SK-N-SH (cell line): ENCODE data around the gene GRM1. TPM values are rescaled to one million over a fixed set of nuclear protein-coding genes. Genes with fewer than 3 reads are reported as not detected.

ENCODE experiments used
- CTCF ChIA-PET: fragments of 300-600, 350-600 bp; formaldehyde crosslinking; extraction: SDS; loops from one replicate; lab custom pipeline; 2021; lab: Yijun Ruan, JAX
- POLR2A ChIA-PET: fragments of 350-600 bp; sonication (Branson Sonifier 250); formaldehyde crosslinking; extraction: SDS; loops from one replicate; lab custom pipeline; 2020; ENCODE audit warnings: antibody characterized with exemption, inconsistent platforms; lab: Yijun Ruan, JAX
- DNase-seq: peaks from one replicate; pipeline ENCODE4 v3.0.0; 2012
- H2AFZ ChIP-seq: fragments of 200-600 bp; sonication (generic); 2 replicates; pipeline ENCODE4 v1.8.1; 2016; ENCODE audit warnings: antibody characterized with exemption, mild to moderate bottlenecking, low read depth
- H3F3A ChIP-seq: fragments of 200-600 bp; sonication (generic); replicated peaks from 2 replicates; pipeline ENCODE3; 2016; ENCODE audit warnings: antibody characterized with exemption, mild to moderate bottlenecking; ENCODE audit not compliant: insufficient read depth
- H3K27ac ChIP-seq, 2 experiments: fragments of 200-500 bp in 1 of 2; fragments of 200-600 bp in 1 of 2; sonication (Bioruptor generic) in 1 of 2; sonication (generic), shearing (Covaris generic) in 1 of 2; 2 replicates each; pipeline versions ENCODE4 v1.5.1 to v1.6.1; 2014 to 2016; ENCODE audit warnings: low read depth in 2 of 2, inconsistent platforms in 1 of 2, low read length in 1 of 2, mild to moderate bottlenecking in 1 of 2, mixed read lengths in 1 of 2
- H3K27me3 ChIP-seq: fragments of 200-600 bp; sonication (generic), shearing (Covaris generic); 2 replicates; pipeline ENCODE4 v1.6.1; 2016; ENCODE audit warnings: mixed run types; ENCODE audit not compliant: insufficient read depth
- H3K36me3 ChIP-seq, 2 experiments: fragments of 200-500 bp in 1 of 2; fragments of 200-600 bp in 1 of 2; sonication (Bioruptor generic) in 1 of 2; sonication (generic) in 1 of 2; replicated peaks in 1 of 2; 2 replicates each; pipeline versions ENCODE3 to v1.5.1; 2014 to 2016; ENCODE audit warnings: low read length in 1 of 2, mild to moderate bottlenecking in 1 of 2; ENCODE audit not compliant: insufficient read depth in 2 of 2, control insufficient read depth in 1 of 2
- H3K4me1 ChIP-seq, 2 experiments: fragments of 200-500 bp in 1 of 2; fragments of 200-600 bp in 1 of 2; sonication (Bioruptor generic) in 1 of 2; sonication (generic), shearing (Covaris generic) in 1 of 2; 2 replicates each; pipeline versions ENCODE4 v1.5.1 to v1.6.1; 2014 to 2016; ENCODE audit warnings: low read depth in 1 of 2, low read length in 1 of 2, mixed run types in 1 of 2; ENCODE audit not compliant: insufficient read depth in 2 of 2, control insufficient read depth in 1 of 2
- H3K4me2 ChIP-seq: fragments of 200-600 bp; sonication (generic), shearing (Covaris generic); 2 replicates; pipeline ENCODE4 v1.6.1; 2017; ENCODE audit warnings: mixed run types
- H3K4me3 ChIP-seq, 2 experiments: fragments of 200-500 bp in 1 of 2; fragments of 200-600 bp in 1 of 2; sonication (Bioruptor generic) in 1 of 2; sonication (generic), shearing (Covaris generic) in 1 of 2; 2 replicates each; pipeline versions ENCODE4 v1.5.1 to v1.8.1; 2014 to 2016; ENCODE audit warnings: low read depth in 2 of 2, inconsistent platforms in 1 of 2, low read length in 1 of 2, mild to moderate bottlenecking in 1 of 2, mixed read lengths in 1 of 2, moderate library complexity in 1 of 2
- H3K79me2 ChIP-seq: fragments of 200-600 bp; sonication (generic); 2 replicates; pipeline ENCODE4 v1.8.1; 2017; ENCODE audit warnings: mild to moderate bottlenecking; ENCODE audit not compliant: insufficient read depth
- H3K9ac ChIP-seq: fragments of 200-600 bp; sonication (generic); 2 replicates; pipeline ENCODE4 v1.6.1; 2017; ENCODE audit warnings: mixed run types
- H3K9me2 ChIP-seq: fragments of 200-600 bp; sonication (generic); 2 replicates; pipeline ENCODE4 v1.6.1; 2017; ENCODE audit warnings: mixed run types
- H3K9me3 ChIP-seq: fragments of 200-600 bp; sonication (generic); 2 replicates; pipeline ENCODE4 v1.6.1; 2017; ENCODE audit warnings: mixed run types, mild to moderate bottlenecking, moderate library complexity
- H4K20me1 ChIP-seq: fragments of 200-600 bp; sonication (generic); 2 replicates; pipeline ENCODE4 v1.6.1; 2017; ENCODE audit warnings: mild to moderate bottlenecking, mixed run types; ENCODE audit not compliant: insufficient read depth
- ELF1 ChIP-seq: IDR thresholded peaks from 2 replicates; pipeline ENCODE4 v1.4.0; 2012
- EP300 ChIP-seq, 2 experiments: IDR thresholded peaks; 2 replicates each; pipeline versions ENCODE4 v1.4.0 to v1.6.1; 2012; ENCODE audit warnings: borderline replicate concordance in 1 of 2, low read depth in 1 of 2, low read length in 1 of 2
- FOSL2 ChIP-seq: IDR thresholded peaks from 2 replicates; pipeline ENCODE4 v1.4.0; 2012; ENCODE audit warnings: low read depth, mild to moderate bottlenecking, moderate library complexity, borderline replicate concordance
- FOXJ3 ChIP-seq: sonication (generic); formaldehyde crosslinking; IDR thresholded peaks from 2 replicates; pipeline ENCODE4 v1.5.1; 2020; ENCODE audit warnings: mild to moderate bottlenecking, missing genetic modification reagents
- RAD21 ChIP-seq: IDR thresholded peaks from 2 replicates; pipeline ENCODE4 v1.6.1; 2012; ENCODE audit warnings: mild to moderate bottlenecking, low read length
- RCOR1 ChIP-seq: fragments of 150-350 bp; IDR thresholded peaks from 2 replicates; pipeline ENCODE4 v1.6.1; 2017; ENCODE audit warnings: antibody characterized with exemption, low read length
- RFX5 ChIP-seq: IDR thresholded peaks from 2 replicates; pipeline ENCODE4 v1.6.1; 2012; ENCODE audit warnings: mild to moderate bottlenecking, improper control_type of control experiment, low read length
- SMC3 ChIP-seq: IDR thresholded peaks from 2 replicates; pipeline ENCODE4 v1.6.1; 2012; ENCODE audit warnings: low read depth, low read length, improper control_type of control experiment
- TAF1 ChIP-seq: IDR thresholded peaks from 2 replicates; pipeline ENCODE4 v1.6.1; 2012; ENCODE audit warnings: low read depth, mild to moderate bottlenecking, low read length, moderate library complexity, borderline replicate concordance
- TCF12 ChIP-seq: IDR thresholded peaks from 2 replicates; pipeline ENCODE4 v1.4.0; 2012
- TEAD4 ChIP-seq: IDR thresholded peaks from 2 replicates; pipeline ENCODE4 v1.4.0; 2012; ENCODE audit warnings: mild to moderate bottlenecking, borderline replicate concordance; ENCODE audit not compliant: insufficient read depth
- YY1 ChIP-seq: IDR thresholded peaks from 2 replicates; pipeline ENCODE4 v1.4.0; 2012; ENCODE audit warnings: low read depth, mild to moderate bottlenecking
- WGBS: methylation state at CpG from one replicate; pipeline ENCODE4 v1.1.6; 2017; ENCODE audit warnings: low lambda C conversion rate; 5-methylcytosine and 5-hydroxymethylcytosine counted together
- polyA plus RNA-seq, 3 experiments: library from polyadenylated mRNA; depleted of rRNA; stranded (reverse); fragments of >200 nt; gene quantifications; 2 replicates each; pipeline ENCODE4 v1.2.3, GENCODE V29; 2012
- TF ChIP-seq, protein P1 (sequence below): fragments of 200-600 bp; sonication (generic); IDR thresholded peaks from 2 replicates; pipeline ENCODE4 v1.6.1; 2017; ENCODE audit warnings: antibody characterized with exemption, mild to moderate bottlenecking, moderate library complexity
- TF ChIP-seq, protein P2 (sequence below): IDR thresholded peaks from 2 replicates; pipeline ENCODE4 v1.4.0; 2012; ENCODE audit warnings: low read depth, borderline replicate concordance
- TF ChIP-seq, protein P3 (sequence below): IDR thresholded peaks from 2 replicates; pipeline ENCODE4; 2012
- TF ChIP-seq, protein P4 (sequence below): fragments of 150-350 bp; IDR thresholded peaks from 2 replicates; pipeline ENCODE4 v1.6.1; 2016; ENCODE audit warnings: mild to moderate bottlenecking, low read depth, low read length
- TF ChIP-seq, protein P5 (sequence below): IDR thresholded peaks from 2 replicates; pipeline ENCODE4 v1.6.1; 2012; ENCODE audit warnings: mild to moderate bottlenecking, low read depth, low read length, moderate library complexity
- TF ChIP-seq, protein P6 (sequence below): IDR thresholded peaks from 2 replicates; pipeline ENCODE4 v1.4.0; 2012; ENCODE audit warnings: low read depth, borderline replicate concordance

The GRM1 gene
- polyA plus RNA-seq, 1 of the 3 experiments (the other 2 are of a cell fraction): 0.05 TPM

DNA sequence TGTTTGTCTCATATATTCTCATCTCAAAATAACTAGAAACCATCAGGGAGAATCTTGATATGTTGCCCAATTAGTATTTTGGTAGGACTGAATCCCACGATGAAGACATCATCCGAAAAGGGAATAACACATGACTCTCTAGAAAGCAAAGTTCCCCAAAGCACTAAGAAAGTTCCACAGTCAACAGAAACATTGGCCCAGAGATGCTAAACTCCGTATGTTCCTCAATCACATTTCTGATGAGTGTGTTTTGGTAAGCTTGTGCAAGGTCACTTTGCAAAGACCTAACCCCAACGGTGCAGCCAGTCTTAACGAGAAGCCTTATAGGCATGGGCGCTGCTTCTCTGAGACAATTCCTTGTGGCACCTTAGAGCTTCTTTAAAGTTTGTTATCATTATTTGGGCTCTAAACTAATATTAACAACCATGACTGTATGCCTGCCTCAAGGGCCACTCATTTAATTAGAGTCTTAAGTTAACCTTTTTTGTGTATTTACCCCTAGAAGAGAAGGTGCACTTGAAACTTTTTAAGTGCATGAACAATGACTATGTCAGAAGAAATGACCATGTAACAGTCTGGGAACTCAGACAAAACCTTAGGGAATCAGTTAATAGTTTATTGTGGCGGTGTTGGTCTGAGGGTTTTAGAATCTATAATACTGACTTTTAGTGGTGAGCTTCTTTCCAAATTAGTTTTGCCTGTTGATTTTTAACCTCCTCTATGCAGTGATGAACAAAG, 312.8 kb downstream of the GRM1 start:
- CTCF ChIA-PET: no interaction called here
- DNase-seq: no peak
- no peaks in the 10 kb centered on the region for H3K79me2 ChIP-seq
- H3K36me3 ChIP-seq: no peaks in the 10 kb centered on the region
- H3F3A ChIP-seq: no peaks in the 10 kb centered on the region
- no peaks in the 10 kb centered on the region; a peak in 1 of 4 replicates for H3K4me1 ChIP-seq
- TF ChIP-seq TEAD4 (no peak), FOXJ3 (no peak), ELF1 (no peak), TCF12 (no peak), RFX5 (no peak), EP300 (IDR thresholded peaks at IDR 0.05; ENCODE audit: borderline replicate concordance in 1 of 2, low read depth in 1 of 2, low read length in 1 of 2) (no peak), RCOR1 (no peak), SMC3 (no peak), FOSL2 (no peak), RAD21 (no peak), TAF1 (no peak), YY1 (no peak)
- TF ChIP-seq, protein P1, sequence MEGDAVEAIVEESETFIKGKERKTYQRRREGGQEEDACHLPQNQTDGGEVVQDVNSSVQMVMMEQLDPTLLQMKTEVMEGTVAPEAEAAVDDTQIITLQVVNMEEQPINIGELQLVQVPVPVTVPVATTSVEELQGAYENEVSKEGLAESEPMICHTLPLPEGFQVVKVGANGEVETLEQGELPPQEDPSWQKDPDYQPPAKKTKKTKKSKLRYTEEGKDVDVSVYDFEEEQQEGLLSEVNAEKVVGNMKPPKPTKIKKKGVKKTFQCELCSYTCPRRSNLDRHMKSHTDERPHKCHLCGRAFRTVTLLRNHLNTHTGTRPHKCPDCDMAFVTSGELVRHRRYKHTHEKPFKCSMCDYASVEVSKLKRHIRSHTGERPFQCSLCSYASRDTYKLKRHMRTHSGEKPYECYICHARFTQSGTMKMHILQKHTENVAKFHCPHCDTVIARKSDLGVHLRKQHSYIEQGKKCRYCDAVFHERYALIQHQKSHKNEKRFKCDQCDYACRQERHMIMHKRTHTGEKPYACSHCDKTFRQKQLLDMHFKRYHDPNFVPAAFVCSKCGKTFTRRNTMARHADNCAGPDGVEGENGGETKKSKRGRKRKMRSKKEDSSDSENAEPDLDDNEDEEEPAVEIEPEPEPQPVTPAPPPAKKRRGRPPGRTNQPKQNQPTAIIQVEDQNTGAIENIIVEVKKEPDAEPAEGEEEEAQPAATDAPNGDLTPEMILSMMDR: no peak
- TF ChIP-seq, protein P2, sequence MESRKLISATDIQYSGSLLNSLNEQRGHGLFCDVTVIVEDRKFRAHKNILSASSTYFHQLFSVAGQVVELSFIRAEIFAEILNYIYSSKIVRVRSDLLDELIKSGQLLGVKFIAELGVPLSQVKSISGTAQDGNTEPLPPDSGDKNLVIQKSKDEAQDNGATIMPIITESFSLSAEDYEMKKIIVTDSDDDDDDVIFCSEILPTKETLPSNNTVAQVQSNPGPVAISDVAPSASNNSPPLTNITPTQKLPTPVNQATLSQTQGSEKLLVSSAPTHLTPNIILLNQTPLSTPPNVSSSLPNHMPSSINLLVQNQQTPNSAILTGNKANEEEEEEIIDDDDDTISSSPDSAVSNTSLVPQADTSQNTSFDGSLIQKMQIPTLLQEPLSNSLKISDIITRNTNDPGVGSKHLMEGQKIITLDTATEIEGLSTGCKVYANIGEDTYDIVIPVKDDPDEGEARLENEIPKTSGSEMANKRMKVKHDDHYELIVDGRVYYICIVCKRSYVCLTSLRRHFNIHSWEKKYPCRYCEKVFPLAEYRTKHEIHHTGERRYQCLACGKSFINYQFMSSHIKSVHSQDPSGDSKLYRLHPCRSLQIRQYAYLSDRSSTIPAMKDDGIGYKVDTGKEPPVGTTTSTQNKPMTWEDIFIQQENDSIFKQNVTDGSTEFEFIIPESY: no peak
- TF ChIP-seq, protein P3, sequence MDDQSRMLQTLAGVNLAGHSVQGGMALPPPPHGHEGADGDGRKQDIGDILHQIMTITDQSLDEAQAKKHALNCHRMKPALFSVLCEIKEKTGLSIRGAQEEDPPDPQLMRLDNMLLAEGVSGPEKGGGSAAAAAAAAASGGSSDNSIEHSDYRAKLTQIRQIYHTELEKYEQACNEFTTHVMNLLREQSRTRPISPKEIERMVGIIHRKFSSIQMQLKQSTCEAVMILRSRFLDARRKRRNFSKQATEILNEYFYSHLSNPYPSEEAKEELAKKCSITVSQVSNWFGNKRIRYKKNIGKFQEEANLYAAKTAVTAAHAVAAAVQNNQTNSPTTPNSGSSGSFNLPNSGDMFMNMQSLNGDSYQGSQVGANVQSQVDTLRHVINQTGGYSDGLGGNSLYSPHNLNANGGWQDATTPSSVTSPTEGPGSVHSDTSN: no peak
- TF ChIP-seq, protein P4, sequence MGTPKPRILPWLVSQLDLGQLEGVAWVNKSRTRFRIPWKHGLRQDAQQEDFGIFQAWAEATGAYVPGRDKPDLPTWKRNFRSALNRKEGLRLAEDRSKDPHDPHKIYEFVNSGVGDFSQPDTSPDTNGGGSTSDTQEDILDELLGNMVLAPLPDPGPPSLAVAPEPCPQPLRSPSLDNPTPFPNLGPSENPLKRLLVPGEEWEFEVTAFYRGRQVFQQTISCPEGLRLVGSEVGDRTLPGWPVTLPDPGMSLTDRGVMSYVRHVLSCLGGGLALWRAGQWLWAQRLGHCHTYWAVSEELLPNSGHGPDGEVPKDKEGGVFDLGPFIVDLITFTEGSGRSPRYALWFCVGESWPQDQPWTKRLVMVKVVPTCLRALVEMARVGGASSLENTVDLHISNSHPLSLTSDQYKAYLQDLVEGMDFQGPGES: no peak
- TF ChIP-seq, protein P5, sequence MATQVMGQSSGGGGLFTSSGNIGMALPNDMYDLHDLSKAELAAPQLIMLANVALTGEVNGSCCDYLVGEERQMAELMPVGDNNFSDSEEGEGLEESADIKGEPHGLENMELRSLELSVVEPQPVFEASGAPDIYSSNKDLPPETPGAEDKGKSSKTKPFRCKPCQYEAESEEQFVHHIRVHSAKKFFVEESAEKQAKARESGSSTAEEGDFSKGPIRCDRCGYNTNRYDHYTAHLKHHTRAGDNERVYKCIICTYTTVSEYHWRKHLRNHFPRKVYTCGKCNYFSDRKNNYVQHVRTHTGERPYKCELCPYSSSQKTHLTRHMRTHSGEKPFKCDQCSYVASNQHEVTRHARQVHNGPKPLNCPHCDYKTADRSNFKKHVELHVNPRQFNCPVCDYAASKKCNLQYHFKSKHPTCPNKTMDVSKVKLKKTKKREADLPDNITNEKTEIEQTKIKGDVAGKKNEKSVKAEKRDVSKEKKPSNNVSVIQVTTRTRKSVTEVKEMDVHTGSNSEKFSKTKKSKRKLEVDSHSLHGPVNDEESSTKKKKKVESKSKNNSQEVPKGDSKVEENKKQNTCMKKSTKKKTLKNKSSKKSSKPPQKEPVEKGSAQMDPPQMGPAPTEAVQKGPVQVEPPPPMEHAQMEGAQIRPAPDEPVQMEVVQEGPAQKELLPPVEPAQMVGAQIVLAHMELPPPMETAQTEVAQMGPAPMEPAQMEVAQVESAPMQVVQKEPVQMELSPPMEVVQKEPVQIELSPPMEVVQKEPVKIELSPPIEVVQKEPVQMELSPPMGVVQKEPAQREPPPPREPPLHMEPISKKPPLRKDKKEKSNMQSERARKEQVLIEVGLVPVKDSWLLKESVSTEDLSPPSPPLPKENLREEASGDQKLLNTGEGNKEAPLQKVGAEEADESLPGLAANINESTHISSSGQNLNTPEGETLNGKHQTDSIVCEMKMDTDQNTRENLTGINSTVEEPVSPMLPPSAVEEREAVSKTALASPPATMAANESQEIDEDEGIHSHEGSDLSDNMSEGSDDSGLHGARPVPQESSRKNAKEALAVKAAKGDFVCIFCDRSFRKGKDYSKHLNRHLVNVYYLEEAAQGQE: no peak
- TF ChIP-seq, protein P6, sequence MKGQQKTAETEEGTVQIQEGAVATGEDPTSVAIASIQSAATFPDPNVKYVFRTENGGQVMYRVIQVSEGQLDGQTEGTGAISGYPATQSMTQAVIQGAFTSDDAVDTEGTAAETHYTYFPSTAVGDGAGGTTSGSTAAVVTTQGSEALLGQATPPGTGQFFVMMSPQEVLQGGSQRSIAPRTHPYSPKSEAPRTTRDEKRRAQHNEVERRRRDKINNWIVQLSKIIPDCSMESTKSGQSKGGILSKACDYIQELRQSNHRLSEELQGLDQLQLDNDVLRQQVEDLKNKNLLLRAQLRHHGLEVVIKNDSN: no peak
- TF ChIP-seq, all 33 proteins: peak for 0
- Histone ChIP-seq H2AFZ (no peak overlapping the region), H3K9me2 (no peaks in the 10 kb centered on the region), H3K4me3 (no peak overlapping the region), H3K9ac (no peak overlapping the region), H3K27me3 (no peaks in the 10 kb centered on the region), H3K27ac (no peak overlapping the region), H3K9me3 (no peaks in the 10 kb centered on the region), H3K4me2 (no peak overlapping the region), H4K20me1 (no peaks in the 10 kb centered on the region)
- WGBS: 92% methylated on average over 7 of the region's 7 CpGs
- POLR2A ChIA-PET: no interaction called here
